Left ventricle myocardium superior (tissue), 1 donor: ENCODE results near the gene EPAS1. TPM values are rescaled to one million over a fixed set of nuclear protein-coding genes. Genes with fewer than 3 reads are reported as not detected.
"Not testable (repeated sequence)": the region's sequence is repeated elsewhere in the genome, so short reads cannot be mapped to it uniquely, and the experiment has no call there.

Source experiments
- ATAC-seq: fragments of 200-7000 bp; cut with Tn5 transposase; one replicate; pipeline ENCODE4 v1.9.1; 2020; ENCODE audit warnings: mild to moderate bottlenecking, moderate library complexity
- DNase-seq: peaks from one replicate; pipeline ENCODE4 v3.0.0-alpha.2; 2020
- intact Hi-C: fragments of 100-400 bp; cut with micrococcal nuclease; formaldehyde crosslinking; loops from one replicate; pipeline ENCODE4 v1.11.0; 2022
- total RNA-seq: library from RNA; stranded (reverse); fragmentation: NEBNext Ultra II Directional; extraction: Animal tissue kit (Norgen Biotek cat#: 25700); gene quantifications from one replicate; pipeline ENCODE4 v1.2.1, GENCODE V29; 2021
- donor health status: DM: no; HTN: yes; CAD: no; lungs with severe emphysema.

The EPAS1 gene
- total RNA-seq, 1 donor from 2014 or later: 212 TPM

- intact Hi-C loops: no loop called here
Measured at GRCh38 chr2:46385786-46386577, 88.8 kb downstream of the EPAS1 start.

DNA sequence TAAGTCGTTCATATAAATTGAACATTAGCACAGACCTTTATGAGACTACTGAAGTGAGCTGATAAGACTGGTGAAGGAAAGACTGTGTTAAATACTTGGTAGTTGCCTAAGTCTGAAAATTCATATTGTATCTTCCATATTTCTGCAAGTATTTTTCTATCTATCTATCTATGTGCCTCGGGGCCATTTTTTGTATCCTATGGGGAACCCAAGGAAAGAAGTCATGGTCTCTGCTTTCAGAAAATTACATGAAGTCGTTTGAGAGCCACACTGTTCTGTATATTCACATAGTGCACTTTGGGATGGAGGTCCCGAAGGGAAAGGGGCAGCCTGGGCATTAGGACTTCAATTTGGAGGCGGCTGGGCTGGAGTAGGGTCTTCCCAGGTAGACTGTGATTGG lies 89.6 kb downstream of the EPAS1 start:
- DNase-seq: no peak
- no peak for ATAC-seq
- intact Hi-C loops: no loop called here

More at GRCh38 chr2:46385786-46386577, 88.8 kb downstream of the EPAS1 start:
- DNase-seq (peak; percentile 50), ATAC-seq (peak; percentile 22)

DNA sequence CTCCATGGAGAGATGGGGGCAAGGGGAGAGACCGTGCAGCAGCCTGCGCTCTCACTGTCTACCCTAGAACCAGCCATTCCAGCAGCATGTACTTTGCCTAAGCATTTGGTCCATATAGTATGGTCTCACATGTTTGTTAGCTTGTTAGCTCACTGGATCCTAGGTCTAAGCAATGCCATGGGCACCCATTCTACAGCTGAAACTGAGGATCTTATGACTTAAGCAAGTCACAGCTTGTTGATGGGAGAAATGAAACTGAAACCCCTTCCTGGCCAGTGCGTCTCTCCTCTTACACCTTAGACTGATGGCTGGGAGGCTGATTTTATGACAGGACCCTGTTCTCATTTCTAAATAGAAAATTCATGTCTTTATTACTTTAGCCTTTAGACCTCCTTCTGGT lies 90.1 kb downstream of the EPAS1 start:
- ATAC-seq (no peak), DNase-seq (no peak)
- intact Hi-C loops: no loop called here

- intact Hi-C loops: no loop called here
- ATAC-seq: no peak
- DNase-seq: no peak
Measured at GRCh38 chr2:46387886-46388515, 90.8 kb downstream of the EPAS1 start.

DNA sequence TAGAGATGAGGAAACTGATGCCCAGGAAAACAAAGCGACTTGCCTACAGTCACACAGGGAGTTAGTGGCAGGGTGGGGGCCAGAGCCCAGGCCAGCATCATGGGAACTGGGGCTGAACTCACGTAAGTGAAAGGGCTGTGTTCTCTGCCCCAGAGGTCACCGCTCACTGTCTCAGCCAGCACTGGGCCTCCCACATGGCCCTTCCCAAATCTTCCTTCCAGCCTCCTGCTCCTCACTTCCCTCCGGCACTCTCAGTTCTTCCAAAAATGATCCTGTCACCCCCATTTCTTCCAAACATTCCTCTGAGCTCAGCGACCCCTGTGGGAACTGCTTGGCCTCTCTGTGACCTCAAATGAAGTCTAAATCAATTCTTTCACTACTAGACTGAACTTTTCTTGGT lies 91.7 kb downstream of the EPAS1 start:
- DNase-seq: peak; percentile 58
- intact Hi-C loops: no loop called here

GRCh38 chr2:46389417-46389916 lies 92.3 kb downstream of the EPAS1 start:
- intact Hi-C loops: no loop called here
- ATAC-seq (peak; percentile 50), DNase-seq (peak; percentile 61)

More for the DNA sequence above, 91.7 kb downstream of the EPAS1 start:
- peak; percentile 69 for ATAC-seq

- no peak for DNase-seq
- intact Hi-C loops: no loop called here
- ATAC-seq: no peak
Measured at GRCh38 chr2:46390036-46390435, 92.8 kb downstream of the EPAS1 start.

- DNase-seq (no peak), ATAC-seq (no peak)
- intact Hi-C loops: no loop called here
Measured at GRCh38 chr2:46390901-46391395, 93.7 kb downstream of the EPAS1 start.

DNA sequence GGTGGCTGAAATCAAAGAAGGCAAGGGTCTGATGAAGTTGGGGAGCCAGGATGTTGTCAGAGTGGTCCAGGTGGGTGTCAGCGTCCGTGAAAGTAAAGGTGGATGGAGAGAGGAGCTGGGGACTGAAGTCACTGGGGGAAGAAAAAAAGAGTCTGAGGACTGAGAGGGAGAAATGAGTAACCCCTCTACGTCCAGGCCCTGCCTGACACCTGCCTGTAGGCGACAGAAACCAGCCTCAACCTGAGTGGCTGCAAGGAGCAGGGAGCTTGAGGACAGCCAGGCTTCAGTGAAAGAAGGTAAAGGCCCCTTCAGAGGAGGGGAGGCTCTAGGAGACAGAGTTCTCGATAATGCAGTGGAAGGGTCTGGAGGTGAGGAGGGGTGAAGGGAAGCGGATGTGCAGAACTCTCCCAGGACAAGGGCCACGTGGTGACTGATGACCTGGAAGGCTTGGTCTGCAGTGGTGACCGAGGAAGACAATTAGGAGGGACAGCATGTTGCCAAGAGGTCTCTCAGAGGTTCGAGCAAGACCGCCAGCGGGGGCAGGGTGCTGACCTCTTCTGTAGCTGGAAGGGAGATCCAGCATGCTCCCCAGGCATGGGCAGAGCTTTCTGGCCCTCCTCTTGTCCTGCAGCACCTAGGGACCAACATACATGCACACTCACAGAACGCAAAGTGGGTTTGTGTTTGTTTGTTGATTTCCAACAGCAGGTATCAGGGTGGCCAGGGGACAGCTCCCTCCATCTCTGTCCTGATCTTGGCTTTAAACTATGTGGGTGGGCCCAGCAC lies 95.5 kb downstream of the EPAS1 start:
- intact Hi-C loops: no loop called here
- no peak for DNase-seq

DNA sequence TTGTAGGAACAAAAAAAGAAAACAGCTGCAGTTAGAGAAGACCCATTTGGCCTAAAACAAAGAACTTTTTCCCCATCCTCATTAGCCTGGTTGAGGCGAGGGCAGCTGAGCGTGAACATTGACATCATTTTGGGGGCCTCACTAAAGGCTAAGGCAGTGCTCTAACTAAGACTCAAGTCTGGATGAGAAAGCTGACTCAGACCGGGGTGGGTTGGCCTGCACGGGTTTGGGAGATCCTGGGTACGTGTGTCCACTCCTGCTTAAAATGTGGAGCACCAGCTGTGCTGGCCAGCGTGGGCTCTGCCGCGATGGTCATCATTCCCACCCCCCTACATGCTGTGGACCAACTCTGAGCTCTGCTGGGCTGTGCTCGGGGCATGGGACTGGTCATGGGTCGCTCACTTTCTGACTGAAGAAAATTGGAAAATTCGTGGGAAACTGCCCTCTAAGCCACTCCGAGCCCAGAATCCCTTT lies 96.2 kb downstream of the EPAS1 start:
- intact Hi-C loops: no loop called here
- DNase-seq (no peak), ATAC-seq (no peak)

More for the DNA sequence above, 95.5 kb downstream of the EPAS1 start:
- no peak for ATAC-seq

GRCh38 chr2:46393865-46394264 lies 96.7 kb downstream of the EPAS1 start:
- intact Hi-C loops: no loop called here
- ATAC-seq (no peak), DNase-seq (no peak)

DNA sequence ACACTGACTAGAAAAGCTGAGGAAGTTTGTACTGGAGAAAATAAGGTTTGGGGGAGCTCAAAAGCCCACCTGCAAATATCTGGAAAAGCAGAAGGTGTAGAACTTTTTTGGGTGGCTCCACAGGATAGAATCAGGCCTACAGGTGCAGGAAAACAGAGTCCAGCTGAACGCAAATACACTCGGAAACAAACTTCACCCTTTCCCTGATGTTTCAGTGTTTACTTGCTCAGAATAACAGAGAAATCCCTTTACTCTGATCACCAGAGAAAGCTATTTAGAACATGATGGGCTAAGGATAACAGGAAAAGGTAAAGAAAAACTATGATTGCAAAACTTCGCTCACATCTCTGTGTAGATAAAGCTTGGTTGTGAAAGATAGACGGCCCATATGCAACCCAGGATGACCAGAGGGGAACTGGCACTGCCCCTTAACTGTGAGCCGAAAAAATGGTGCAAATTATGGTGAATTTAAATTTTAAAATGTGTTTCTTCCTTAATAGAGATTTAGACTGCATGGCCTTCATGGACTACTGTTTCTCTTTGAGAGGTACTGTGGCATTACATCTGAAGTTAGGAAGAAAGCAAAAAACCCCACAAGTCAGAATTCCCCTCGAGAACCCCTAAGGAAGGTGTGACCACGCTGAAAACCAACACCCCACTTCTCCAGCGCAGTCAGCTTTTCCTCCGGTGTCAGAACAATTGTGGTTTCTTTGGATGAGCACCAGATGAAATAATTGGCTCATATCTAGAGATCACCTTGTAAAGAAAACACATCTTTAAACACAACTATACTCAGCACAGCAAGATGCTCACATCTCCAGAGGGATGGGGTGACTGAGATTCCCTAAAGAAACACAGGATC lies 97.7 kb downstream of the EPAS1 start:
- no peak for ATAC-seq
- DNase-seq: no peak

GRCh38 chr2:46395730-46396129 lies 98.5 kb downstream of the EPAS1 start:
- DNase-seq, ATAC-seq, intact Hi-C loops: not testable (repeated sequence)

More for the DNA sequence above, 97.7 kb downstream of the EPAS1 start:
- intact Hi-C loops: no loop called here

DNA sequence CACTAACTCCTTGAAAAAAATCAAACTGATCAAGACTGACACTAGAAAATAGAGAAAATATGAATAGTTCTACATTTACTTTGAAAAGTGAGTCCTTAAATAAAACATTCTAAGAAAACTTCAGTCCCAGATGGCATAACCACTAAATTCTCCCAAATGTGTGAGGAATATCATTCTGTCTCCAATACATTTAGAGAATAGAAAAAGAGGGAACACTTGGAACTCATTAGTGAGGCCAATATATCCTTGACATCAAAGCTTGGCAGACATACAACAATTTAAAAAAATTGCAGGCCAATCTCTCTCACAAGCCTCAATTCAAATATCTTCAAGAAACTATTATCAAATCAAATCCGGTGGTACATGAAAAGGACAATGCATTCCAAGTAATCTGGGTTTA lies 102.8 kb downstream of the EPAS1 start:
- intact Hi-C loops: no loop called here
- DNase-seq: no peak
- no peak for ATAC-seq

DNA sequence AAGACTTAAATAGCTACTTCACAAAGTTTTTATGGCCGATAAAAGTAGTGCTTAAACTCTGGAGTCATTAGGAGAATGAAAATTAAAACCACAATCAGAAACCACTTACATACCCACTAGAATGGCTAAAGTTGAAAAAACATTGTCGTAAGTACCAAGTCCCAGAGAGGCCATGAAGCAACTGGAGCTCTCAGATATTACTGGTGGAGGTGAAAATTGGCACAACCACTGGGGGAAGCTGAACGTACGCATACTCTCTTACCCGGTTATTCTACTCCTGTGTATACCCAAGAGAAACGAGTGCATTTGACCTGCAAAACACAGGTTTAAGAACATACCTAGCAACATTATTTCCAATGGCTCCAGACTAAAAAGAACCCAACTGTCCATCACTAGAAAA lies 105.7 kb downstream of the EPAS1 start:
- intact Hi-C loops: no loop called here
- DNase-seq (no peak), ATAC-seq (no peak)

DNA sequence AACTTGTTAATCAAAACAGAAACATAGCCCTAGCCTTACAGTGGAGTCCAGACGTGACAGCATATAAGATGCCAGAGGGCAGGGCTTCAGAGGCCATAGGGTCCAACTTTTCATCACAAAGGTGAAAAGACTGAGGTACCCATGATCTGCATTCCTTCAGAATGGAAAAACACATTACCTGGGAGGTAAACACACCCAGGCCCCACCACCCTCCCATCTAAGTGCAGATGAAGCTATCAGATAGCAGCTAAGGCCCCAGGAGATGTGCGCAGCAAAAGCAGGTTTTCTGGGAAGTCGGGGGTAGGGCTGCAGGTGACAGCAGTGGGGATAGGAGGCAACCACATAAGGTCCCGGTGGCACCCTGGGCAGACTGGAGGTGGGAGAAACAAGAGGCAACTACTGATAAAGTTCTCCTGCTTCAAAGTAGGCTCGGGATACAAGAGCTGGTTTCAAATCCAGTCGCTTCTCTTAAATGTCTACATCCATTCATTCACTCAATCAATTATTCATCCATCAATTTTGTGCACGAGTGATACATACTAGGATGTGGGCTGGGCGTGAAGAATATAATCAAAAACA lies 107.1 kb downstream of the EPAS1 start:
- DNase-seq: no peak
- intact Hi-C loops: no loop called here
- no peak for ATAC-seq

DNA sequence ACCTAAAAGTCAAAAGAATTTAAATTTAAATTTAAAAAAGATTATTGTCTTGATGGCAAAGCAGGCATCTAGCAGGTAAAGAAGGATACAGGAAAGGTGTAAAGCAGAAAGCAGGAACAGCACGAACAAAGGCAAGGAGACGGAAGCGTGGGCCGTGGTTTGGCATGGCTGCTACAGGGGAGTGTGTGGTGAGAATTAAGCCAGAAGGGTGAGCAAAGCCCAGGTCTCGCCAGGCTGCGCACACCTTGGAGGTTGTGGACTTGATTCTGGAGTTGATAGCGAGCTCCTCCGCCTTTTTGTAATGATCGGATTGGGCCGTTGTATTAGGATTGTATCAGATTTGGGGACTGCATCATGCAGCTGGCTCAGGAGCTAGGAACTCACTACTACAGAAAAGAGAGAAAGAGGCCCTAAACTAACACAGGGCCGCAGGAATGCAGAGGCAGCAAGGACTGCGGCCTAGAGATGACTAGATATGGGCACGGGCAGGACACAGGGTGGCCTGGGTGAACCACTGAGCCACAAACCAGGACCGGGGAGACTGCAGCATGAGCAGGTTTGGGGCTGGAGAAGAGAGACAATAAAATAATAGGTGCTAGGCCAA lies 110.7 kb downstream of the EPAS1 start:
- DNase-seq (no peak), ATAC-seq (no peak)

DNA sequence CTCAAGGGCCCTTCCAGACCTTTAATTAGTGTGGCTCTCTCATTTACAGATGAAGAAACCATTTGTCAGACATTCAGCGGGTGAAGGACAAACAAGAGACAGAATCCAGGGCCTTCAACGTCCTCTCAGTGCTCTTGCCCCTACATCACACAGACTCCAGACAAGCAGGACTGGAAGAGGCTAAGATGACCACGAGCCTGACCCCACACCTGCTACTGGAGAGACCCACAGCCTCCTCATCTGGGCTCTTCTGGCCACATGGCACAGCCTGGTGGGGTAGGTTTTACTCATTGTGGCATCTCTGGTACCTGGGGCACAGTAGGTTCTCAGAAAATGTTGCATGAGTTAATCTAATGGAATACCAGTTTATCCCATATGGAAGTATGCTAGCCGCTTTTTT lies 112.5 kb downstream of the EPAS1 start:
- peak; percentile 9 for ATAC-seq
- DNase-seq: no peak
- intact Hi-C loops: no loop called here

More for the DNA sequence above, 110.7 kb downstream of the EPAS1 start:
- intact Hi-C loops: no loop called here
